OCI-LY3 (cell line): ENCODE results near the gene OMP.

Experiments used
- CTCF ChIP-seq: fragments of 200-600, 300-600 bp; sonication (generic); IDR thresholded peaks from 2 replicates; pipeline ENCODE4 v1.5.1; 2014; ENCODE audit warnings: antibody characterized with exemption, low read length, low read depth
- EZH2phosphoT487 ChIP-seq: fragments of 200-600 bp; shearing (Covaris generic); IDR thresholded peaks from 2 replicates; pipeline ENCODE4 v1.6.1; 2018; ENCODE audit warnings: antibody characterized with exemption, mixed run types, low read depth

- TF ChIP-seq CTCF (no peak), EZH2phosphoT487 (no peak)
Measured at GRCh38 chr11:77138106-77138649, 35.5 kb downstream of the OMP start.
